NCI-H524 (cell line): ENCODE measurements around the gene GALNT12.

Source experiments
- DNase-seq, 2 experiments: peaks; one replicate each; lab custom pipeline; 2025; lab: John Stamatoyannopoulos, UW

The GALNT12 gene

GRCh38 chr9:98880311-98881015, 73.0 kb downstream of the GALNT12 start:
- DNase-seq, result no peak

GRCh38 chr9:98881356-98881755, 73.9 kb downstream of the GALNT12 start:
- no peak for DNase-seq

- DNase-seq, result no peak
These were observed 74.5 kb downstream of the GALNT12 start for GRCh38 chr9:98881836-98882568.

GRCh38 chr9:98882569-98882923, 75.1 kb downstream of the GALNT12 start:
- no peak for DNase-seq

- no peak for DNase-seq
These were observed 75.8 kb downstream of the GALNT12 start for GRCh38 chr9:98883276-98883675.

GRCh38 chr9:98884849-98885248, 77.4 kb downstream of the GALNT12 start:
- DNase-seq, result no peak

- DNase-seq, result no peak
These were observed 78.3 kb downstream of the GALNT12 start for GRCh38 chr9:98885575-98886295.

GRCh38 chr9:98886691-98887229, 79.3 kb downstream of the GALNT12 start:
- no peak for DNase-seq

GRCh38 chr9:98887918-98888510, 80.5 kb downstream of the GALNT12 start:
- DNase-seq, result peak; percentile 38 to 69

- no peak for DNase-seq
These were observed 81.4 kb downstream of the GALNT12 start for GRCh38 chr9:98888801-98889421.

GRCh38 chr9:98890256-98890655, 82.8 kb downstream of the GALNT12 start:
- DNase-seq, result no peak

GRCh38 chr9:98892288-98892687, 84.8 kb downstream of the GALNT12 start:
- no peak for DNase-seq

GRCh38 chr9:98892690-98893089, 85.2 kb downstream of the GALNT12 start:
- DNase-seq, result no peak

GRCh38 chr9:98894171-98894570, 86.7 kb downstream of the GALNT12 start:
- no peak for DNase-seq

- no peak for DNase-seq
These were observed 87.3 kb downstream of the GALNT12 start for GRCh38 chr9:98894761-98895160.

GRCh38 chr9:98896632-98897031, 89.2 kb downstream of the GALNT12 start:
- DNase-seq, result no peak

GRCh38 chr9:98897745-98898144, 90.3 kb downstream of the GALNT12 start:
- no peak for DNase-seq

GRCh38 chr9:98899408-98900056, 92.1 kb downstream of the GALNT12 start:
- DNase-seq, result no peak
